HG03039 (cell line): ENCODE results near the gene TLNRD1.

Experiments
- ATAC-seq: cut with Tn5 transposase; IDR thresholded peaks from one replicate; pipeline ENCODE4 v1.9.1; 2021; ENCODE audit warnings: mild to moderate bottlenecking, moderate library complexity; ENCODE audit not compliant: unreplicated experiment

TLNRD1 gene

GRCh38 chr15:81001152-81002008, 657 bp downstream of the TLNRD1 start:
- peak; percentile 30 for ATAC-seq

- ATAC-seq = no peak
Measured at GRCh38 chr15:81002009-81002330, 1.2 kb downstream of the TLNRD1 start.

- no peak for ATAC-seq
Measured at GRCh38 chr15:81002331-81003096, 1.8 kb downstream of the TLNRD1 start.

DNA sequence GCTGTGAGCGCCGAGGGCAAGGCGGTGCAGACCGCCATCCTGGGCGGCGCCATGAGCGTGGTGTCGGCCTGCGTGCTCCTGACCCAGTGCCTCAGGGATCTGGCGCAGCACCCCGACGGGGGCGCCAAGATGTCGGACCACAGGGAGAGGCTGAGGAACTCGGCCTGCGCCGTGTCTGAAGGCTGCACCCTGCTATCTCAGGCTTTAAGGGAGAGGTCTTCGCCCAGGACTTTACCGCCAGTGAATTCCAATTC, 2.3 kb downstream of the TLNRD1 start:
- ATAC-seq = no peak

GRCh38 chr15:81006124-81006523, 5.4 kb downstream of the TLNRD1 start:
- no peak for ATAC-seq

DNA sequence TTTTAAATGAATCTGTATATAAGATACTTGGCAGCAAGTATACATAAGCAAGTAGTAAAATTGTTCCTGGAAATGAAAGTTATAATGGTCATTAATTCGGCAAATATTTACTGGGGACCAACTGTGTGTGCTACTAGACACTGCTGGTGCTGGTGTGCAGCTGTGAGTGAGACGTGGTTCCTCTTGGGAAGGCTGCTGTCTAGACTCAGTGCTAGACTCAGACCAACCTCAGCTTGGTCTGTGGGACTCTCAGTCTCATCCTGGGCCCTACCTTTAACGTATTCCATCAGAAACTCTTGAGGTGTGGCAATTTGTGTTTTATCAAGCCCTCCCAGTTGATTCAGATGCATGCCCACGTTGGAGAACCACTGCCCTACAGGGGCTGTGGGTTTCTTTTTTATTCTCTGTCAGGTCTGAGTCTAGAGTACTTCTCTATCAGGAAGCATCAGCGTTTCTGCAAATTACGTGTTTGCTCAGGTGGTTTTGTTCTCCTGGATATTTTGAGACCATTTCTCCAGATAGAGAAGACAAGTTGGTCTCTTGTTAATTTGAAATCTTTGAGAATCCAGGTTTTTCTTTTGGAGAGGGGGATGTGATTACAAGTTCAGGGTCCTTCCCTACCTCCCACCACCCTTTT, 6.8 kb downstream of the TLNRD1 start:
- no peak for ATAC-seq

DNA sequence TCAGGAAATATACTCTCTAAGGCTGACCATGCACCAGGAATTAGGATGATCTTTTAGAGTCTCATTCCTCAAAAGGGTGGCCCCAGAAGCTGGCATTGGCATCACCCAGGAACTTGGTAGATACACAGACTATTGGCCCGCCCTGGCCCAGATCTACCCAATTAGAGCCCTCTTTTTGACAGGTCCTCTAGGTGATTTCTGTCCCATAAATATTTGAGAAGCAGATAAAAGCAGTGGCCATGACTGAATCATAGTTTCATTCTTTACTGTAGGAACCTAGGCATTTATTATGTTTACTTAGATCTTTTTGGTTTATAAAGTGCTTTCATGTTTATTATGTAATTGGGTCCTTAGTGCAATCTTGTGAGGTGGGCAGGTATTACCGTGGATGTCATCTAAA, 7.6 kb downstream of the TLNRD1 start:
- no peak for ATAC-seq

- ATAC-seq = no peak
Measured at GRCh38 chr15:81010086-81010485, 9.4 kb downstream of the TLNRD1 start.

- no peak for ATAC-seq
Measured at GRCh38 chr15:81011593-81011992, 10.9 kb downstream of the TLNRD1 start.

- ATAC-seq = no peak
Measured at GRCh38 chr15:81012588-81012987, 11.9 kb downstream of the TLNRD1 start.

- ATAC-seq = no peak
Measured at GRCh38 chr15:81013396-81013929, 12.7 kb downstream of the TLNRD1 start.

GRCh38 chr15:81014446-81015093, 13.8 kb downstream of the TLNRD1 start:
- ATAC-seq = no peak

DNA sequence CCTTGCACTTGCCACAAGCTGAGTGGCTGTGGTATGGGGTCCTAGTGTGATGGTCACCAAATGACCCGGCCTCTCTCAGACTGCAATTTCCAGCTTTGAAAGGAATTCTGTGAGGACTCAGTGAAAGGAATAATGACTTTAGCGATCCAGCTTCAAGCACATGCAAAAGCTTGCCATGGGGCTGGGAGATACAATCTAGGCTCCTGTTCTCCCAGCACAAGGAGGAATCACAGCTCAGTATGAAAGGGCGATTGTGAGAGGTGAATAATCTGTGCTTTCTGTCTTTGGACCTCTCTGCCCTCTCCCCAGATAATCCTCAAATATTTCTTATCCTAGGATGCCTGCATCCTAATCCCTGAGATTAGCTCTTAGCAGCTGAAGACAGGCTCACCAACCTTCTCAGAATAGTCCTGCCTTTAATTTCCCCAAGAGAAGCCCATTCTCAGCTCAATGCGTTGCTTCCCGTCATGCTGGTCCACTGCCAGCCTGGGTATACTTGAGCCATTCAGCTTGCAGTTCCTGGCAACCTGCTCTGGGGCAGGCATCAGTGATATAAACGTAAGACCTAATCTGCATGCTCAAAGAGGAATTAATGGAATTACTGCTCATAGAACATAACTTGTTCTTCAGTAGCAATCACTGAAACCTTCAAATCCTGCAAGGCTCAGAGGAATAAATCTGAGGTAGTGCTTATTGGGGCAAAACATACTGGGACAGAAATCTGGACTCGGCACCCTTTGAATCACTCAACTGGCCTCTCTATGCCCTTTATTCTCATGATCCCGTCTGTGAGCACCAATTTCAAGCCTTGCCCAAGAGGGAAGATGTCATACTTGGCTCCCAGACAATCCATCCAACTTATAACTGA, 15.1 kb downstream of the TLNRD1 start:
- ATAC-seq = no peak

- no peak for ATAC-seq
Measured at GRCh38 chr15:81016489-81017068, 15.9 kb downstream of the TLNRD1 start.

- ATAC-seq = no peak
Measured at GRCh38 chr15:81018197-81018596, 17.5 kb downstream of the TLNRD1 start.

DNA sequence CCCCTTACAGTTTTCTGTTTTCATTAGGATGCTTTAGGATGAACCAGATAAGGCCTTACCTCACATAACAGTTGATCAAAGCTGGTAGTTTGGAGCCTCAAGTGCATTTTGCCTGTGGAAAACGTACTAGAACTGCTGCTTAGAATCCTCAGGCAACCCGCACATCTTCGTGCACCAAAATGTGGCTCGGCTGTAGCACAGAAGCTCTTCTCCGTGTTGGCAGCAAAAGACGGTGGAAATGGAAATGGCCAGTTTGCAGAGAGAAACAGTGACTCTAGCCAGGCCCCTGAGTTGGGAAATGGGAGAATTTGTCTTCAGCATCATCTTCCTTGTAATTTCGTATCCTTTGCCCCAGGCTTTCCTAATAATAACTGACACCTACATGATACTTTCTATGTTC, 20.6 kb downstream of the TLNRD1 start:
- ATAC-seq = no peak

- ATAC-seq = peak; percentile 78
Measured at GRCh38 chr15:81023483-81024264, 23.0 kb downstream of the TLNRD1 start.

GRCh38 chr15:81024265-81024872, 23.6 kb downstream of the TLNRD1 start:
- ATAC-seq = no peak

- ATAC-seq = no peak
Measured at GRCh38 chr15:81024936-81025335, 24.2 kb downstream of the TLNRD1 start.
